ENCODE data around the gene NTM. TPM values are rescaled to one million over a fixed set of nuclear protein-coding genes. Genes with fewer than 3 reads are reported as not detected.

Gene NTM
- total RNA-seq, 1 experiment from 2014 or later = 0.73 TPM

- peaks cover 16% of the 10 kb centered on the region for H3K27me3 Mint-ChIP-seq (ENCODE audit: insufficient read depth, unreplicated experiment)
- intact Hi-C loops (cut with micrococcal nuclease; ENCODE audit: unreplicated experiment) = no loop called here
- ChIA-PET CTCF (no interaction called here), POLR2A (no interaction called here)
- H3K4me3 Mint-ChIP-seq (ENCODE audit: unreplicated experiment) = no peak overlapping the region
- H3K4me1 ChIP-seq = no peaks in the 10 kb centered on the region
- TF ChIP-seq, protein P1, sequence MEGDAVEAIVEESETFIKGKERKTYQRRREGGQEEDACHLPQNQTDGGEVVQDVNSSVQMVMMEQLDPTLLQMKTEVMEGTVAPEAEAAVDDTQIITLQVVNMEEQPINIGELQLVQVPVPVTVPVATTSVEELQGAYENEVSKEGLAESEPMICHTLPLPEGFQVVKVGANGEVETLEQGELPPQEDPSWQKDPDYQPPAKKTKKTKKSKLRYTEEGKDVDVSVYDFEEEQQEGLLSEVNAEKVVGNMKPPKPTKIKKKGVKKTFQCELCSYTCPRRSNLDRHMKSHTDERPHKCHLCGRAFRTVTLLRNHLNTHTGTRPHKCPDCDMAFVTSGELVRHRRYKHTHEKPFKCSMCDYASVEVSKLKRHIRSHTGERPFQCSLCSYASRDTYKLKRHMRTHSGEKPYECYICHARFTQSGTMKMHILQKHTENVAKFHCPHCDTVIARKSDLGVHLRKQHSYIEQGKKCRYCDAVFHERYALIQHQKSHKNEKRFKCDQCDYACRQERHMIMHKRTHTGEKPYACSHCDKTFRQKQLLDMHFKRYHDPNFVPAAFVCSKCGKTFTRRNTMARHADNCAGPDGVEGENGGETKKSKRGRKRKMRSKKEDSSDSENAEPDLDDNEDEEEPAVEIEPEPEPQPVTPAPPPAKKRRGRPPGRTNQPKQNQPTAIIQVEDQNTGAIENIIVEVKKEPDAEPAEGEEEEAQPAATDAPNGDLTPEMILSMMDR (IDR thresholded peaks at IDR 0.05; ENCODE audit: insufficient read depth in 1 of 2, low read depth in 1 of 2, low read length in 1 of 2, severe bottlenecking in 1 of 2, unreplicated experiment in 1 of 2) = no peak
- H3K9me3 ChIP-seq = no peaks in the 10 kb centered on the region
- H3K4me3 ChIP-seq (ENCODE audit: low read depth, low read length) = no peak overlapping the region
- no TSS peak for BruUV-seq (replicated peaks)
- no peak overlapping the region for H3K27ac Mint-ChIP-seq (ENCODE audit: unreplicated experiment)
- H3K9me3 Mint-ChIP-seq (ENCODE audit: unreplicated experiment) = no peaks in the 10 kb centered on the region
- no peaks in the 10 kb centered on the region; the same call in 1 of the 2 replicates for H3K27me3 ChIP-seq (replicated peaks; ENCODE audit: control insufficient read depth, insufficient read depth, low read length)
- DNase-seq = no peak
- no peaks in the 10 kb centered on the region for H3K36me3 Mint-ChIP-seq (ENCODE audit: insufficient read depth, unreplicated experiment)
- no peaks in the 10 kb centered on the region for H3K36me3 ChIP-seq (ENCODE audit: control insufficient read depth, insufficient read depth, low read length)
- no peaks in the 10 kb centered on the region for H3K4me1 Mint-ChIP-seq (ENCODE audit: low read depth, unreplicated experiment)
These were observed 43.0 kb upstream of the NTM start for GRCh38 chr11:131327421-131327820.

DNA sequence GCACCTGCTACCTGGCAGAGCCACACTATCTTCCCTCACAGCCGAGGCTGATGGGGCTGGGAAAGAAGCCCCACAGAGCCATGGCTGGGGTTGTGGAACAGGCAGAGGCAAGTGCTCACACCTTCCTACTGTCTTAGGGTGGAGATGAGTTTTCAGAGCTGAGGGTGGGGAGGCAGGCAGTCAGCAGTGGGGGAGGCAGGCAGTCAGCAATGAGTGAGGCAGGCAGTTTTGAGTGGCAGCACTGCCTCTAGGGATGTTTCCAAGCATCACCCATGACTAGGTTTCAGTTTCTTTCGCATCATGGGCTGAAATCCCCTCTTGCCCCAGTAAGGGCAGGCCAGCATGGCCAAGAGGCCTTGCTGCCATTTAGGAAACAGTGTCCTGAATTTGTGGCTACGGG lies 41.6 kb upstream of the NTM start:
- POLR2A ChIA-PET = no interaction called here
- H3K4me1 ChIP-seq = no peaks in the 10 kb centered on the region
- Mint-ChIP-seq H3K9me3 (ENCODE audit: unreplicated experiment) (no peaks in the 10 kb centered on the region), H3K4me3 (ENCODE audit: unreplicated experiment) (no peak overlapping the region), H3K36me3 (ENCODE audit: insufficient read depth, unreplicated experiment) (no peaks in the 10 kb centered on the region), H3K4me1 (ENCODE audit: low read depth, unreplicated experiment) (no peaks in the 10 kb centered on the region), H3K27me3 (ENCODE audit: insufficient read depth, unreplicated experiment) (peaks cover 18% of the 10 kb centered on the region), H3K27ac (ENCODE audit: unreplicated experiment) (no peak overlapping the region)
- CTCF ChIA-PET = no interaction called here
- DNase-seq = no peak
- H3K36me3 ChIP-seq (ENCODE audit: control insufficient read depth, insufficient read depth, low read length) = no peaks in the 10 kb centered on the region
- TF ChIP-seq, protein P1 (IDR thresholded peaks at IDR 0.05; ENCODE audit: insufficient read depth in 1 of 2, low read depth in 1 of 2, low read length in 1 of 2, severe bottlenecking in 1 of 2, unreplicated experiment in 1 of 2) = no peak
- no peaks in the 10 kb centered on the region; the same call in 1 of the 2 replicates for H3K27me3 ChIP-seq (replicated peaks; ENCODE audit: control insufficient read depth, insufficient read depth, low read length)
- no peak overlapping the region for H3K4me3 ChIP-seq (ENCODE audit: low read depth, low read length)
- H3K9me3 ChIP-seq = no peaks in the 10 kb centered on the region
- BruUV-seq (replicated peaks) = no TSS peak
- intact Hi-C loops (cut with micrococcal nuclease; ENCODE audit: unreplicated experiment) = no loop called here

DNA sequence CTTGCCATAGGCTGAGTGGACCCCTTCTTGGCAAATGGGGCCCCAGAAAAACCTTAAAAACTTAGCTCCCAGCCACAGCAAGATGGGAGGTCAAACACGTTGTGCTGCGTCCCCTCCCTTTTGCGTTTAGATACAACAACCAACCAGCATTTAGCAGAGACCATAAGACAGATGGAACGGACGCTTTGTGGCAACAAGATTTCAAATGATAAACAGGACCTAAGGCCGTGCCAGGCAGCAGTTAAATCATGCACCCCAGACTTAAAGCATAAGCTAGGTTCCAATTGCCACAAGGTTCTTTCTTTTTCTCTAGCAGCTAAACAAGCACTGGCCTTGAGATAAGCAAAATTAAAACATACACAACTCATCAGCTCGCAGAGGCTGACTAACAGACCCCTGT lies 39.4 kb upstream of the NTM start:
- intact Hi-C loops (cut with micrococcal nuclease; ENCODE audit: unreplicated experiment) = no loop called here
- POLR2A ChIA-PET = no interaction called here
- no TSS peak for BruUV-seq (replicated peaks)
- Mint-ChIP-seq H3K4me3 (ENCODE audit: unreplicated experiment) (no peak overlapping the region), H3K9me3 (ENCODE audit: unreplicated experiment) (no peaks in the 10 kb centered on the region), H3K4me1 (ENCODE audit: low read depth, unreplicated experiment) (no peaks in the 10 kb centered on the region), H3K27ac (ENCODE audit: unreplicated experiment) (no peak overlapping the region), H3K36me3 (ENCODE audit: insufficient read depth, unreplicated experiment) (no peaks in the 10 kb centered on the region), H3K27me3 (ENCODE audit: insufficient read depth, unreplicated experiment) (peaks cover 22% of the 10 kb centered on the region)
- CTCF ChIA-PET = no interaction called here
- no peak for DNase-seq
- Histone ChIP-seq H3K27me3 (replicated peaks; ENCODE audit: control insufficient read depth, insufficient read depth, low read length) (no peaks in the 10 kb centered on the region; the same call in 1 of the 2 replicates), H3K36me3 (ENCODE audit: control insufficient read depth, insufficient read depth, low read length) (no peaks in the 10 kb centered on the region), H3K9me3 (no peaks in the 10 kb centered on the region), H3K4me3 (ENCODE audit: low read depth, low read length) (no peak overlapping the region), H3K4me1 (no peaks in the 10 kb centered on the region)
- TF ChIP-seq, protein P1 (IDR thresholded peaks at IDR 0.05; ENCODE audit: insufficient read depth in 1 of 2, low read depth in 1 of 2, low read length in 1 of 2, severe bottlenecking in 1 of 2, unreplicated experiment in 1 of 2) = no peak

All from Caco-2 (cell line).